Stomach (tissue), 4 donors: ENCODE results near the gene DOK3.

Experiments
- CTCF ChIP-seq, 7 experiments: fragments of 450-650 bp in 4 of 7; fragments of 200-600 bp in 3 of 7; sonication (generic) in 3 of 7; IDR thresholded peaks; one replicate each; pipeline ENCODE4 v1.5.1; 2016 to 2019; ENCODE audit warnings: antibody characterized with exemption in 7 of 7, control low read depth in 2 of 7, mild to moderate bottlenecking in 1 of 7
- POLR2AphosphoS5 ChIP-seq, 3 donors: sonication (generic); formaldehyde crosslinking; IDR thresholded peaks; one replicate each; pipeline ENCODE4 v1.6.1; 2016; ENCODE audit warnings: antibody characterized with exemption in 3 of 3

- TF ChIP-seq POLR2AphosphoS5 (IDR thresholded peaks at IDR 0.05) (no peak), CTCF (IDR thresholded peaks at IDR 0.05) (no peak)
Measured at GRCh38 chr5:177453852-177454396, 55.7 kb downstream of the DOK3 start.
